Fibroblast of lung (primary cell): ENCODE results near the gene HECTD1. TPM values are rescaled to one million over a fixed set of nuclear protein-coding genes. Genes with fewer than 3 reads are reported as not detected.

Source experiments
- DNase-seq, 2 donors: peaks; one replicate each; pipeline versions ENCODE4 v3.0.0 to v3.0.0-alpha.2; 2010; ENCODE audit warnings: low read depth in 2 of 2
- H2AFZ ChIP-seq: 2 replicates; pipeline ENCODE4 v1.5.1; 2012; ENCODE audit warnings: low read length, control low read depth, inconsistent platforms
- H3K27ac ChIP-seq: 2 replicates; pipeline ENCODE4 v1.5.1; 2011; ENCODE audit warnings: low read length, control low read depth; ENCODE audit not compliant: insufficient read depth
- H3K27me3 ChIP-seq: 2 replicates; pipeline ENCODE4 v1.5.1; 2011; ENCODE audit warnings: mild to moderate bottlenecking, low read length; ENCODE audit not compliant: control insufficient read depth, insufficient read depth
- H3K36me3 ChIP-seq: 2 replicates; pipeline ENCODE4 v1.5.1; 2011; ENCODE audit warnings: low read length; ENCODE audit not compliant: control insufficient read depth, insufficient read depth
- H3K4me1 ChIP-seq: 2 replicates; pipeline ENCODE4 v1.5.1; 2011; ENCODE audit warnings: low read length; ENCODE audit not compliant: control insufficient read depth, insufficient read depth; ENCODE audit errors: extremely low read depth
- H3K4me2 ChIP-seq: 2 replicates; pipeline ENCODE4 v1.5.1; 2011; ENCODE audit warnings: low read length, control low read depth; ENCODE audit not compliant: insufficient read depth; ENCODE audit errors: extremely low read depth
- H3K4me3 ChIP-seq, 4 experiments: fragments of 200-600 bp in 1 of 4; sonication (generic) in 1 of 4; replicated peaks in 1 of 4; 2 replicates each; pipeline ENCODE4 v1.5.1; 2011 to 2016; ENCODE audit warnings: low read length in 4 of 4, low read depth in 3 of 4, mild to moderate bottlenecking in 3 of 4, control low read depth in 2 of 4, inconsistent platforms in 1 of 4, mixed read lengths in 1 of 4; ENCODE audit not compliant: insufficient read depth in 1 of 4; ENCODE audit errors: control extremely low read depth in 1 of 4
- H3K79me2 ChIP-seq: 2 replicates; pipeline ENCODE4 v1.5.1; 2012; ENCODE audit warnings: mild to moderate bottlenecking, low read length, inconsistent platforms; ENCODE audit not compliant: control insufficient read depth, insufficient read depth
- H3K9ac ChIP-seq: 2 replicates; pipeline ENCODE4 v1.5.1; 2011; ENCODE audit warnings: mild to moderate bottlenecking, low read length, control low read depth; ENCODE audit not compliant: insufficient read depth
- H3K9me3 ChIP-seq: 2 replicates; pipeline ENCODE4 v1.5.1; 2012; ENCODE audit warnings: low read depth, low read length; ENCODE audit not compliant: control insufficient read depth, insufficient read depth
- H4K20me1 ChIP-seq: 2 replicates; pipeline ENCODE4 v1.5.1; 2011; ENCODE audit warnings: low read length; ENCODE audit not compliant: control insufficient read depth, insufficient read depth; ENCODE audit errors: extremely low read depth
- CTCF ChIP-seq, 2 donors: IDR thresholded peaks in 1 of 2; conservative IDR thresholded peaks in 1 of 2; 1 replicate in 1 of 2; 2 replicates in 1 of 2; pipeline ENCODE4 v1.5.1; 2011 to 2012; ENCODE audit warnings: low read length in 2 of 2, control low read depth in 1 of 2, inconsistent platforms in 1 of 2, low read depth in 1 of 2, mild to moderate bottlenecking in 1 of 2
- EZH2 ChIP-seq: IDR thresholded peaks from 2 replicates; pipeline ENCODE4 v1.5.1; 2012; ENCODE audit warnings: low read length, control low read depth, mild to moderate bottlenecking; ENCODE audit errors: missing control alignments
- polyA plus RNA-seq, 2 donors: library from polyadenylated mRNA; depleted of rRNA in 1 of 2; stranded (reverse) in 1 of 2; unstranded in 1 of 2; fragments of >200 nt; gene quantifications; 2 replicates each; pipeline ENCODE4 v1.2.1, GENCODE V29; 2011 to 2012; ENCODE audit warnings: missing spikeins in 1 of 2
- total RNA-seq: library from RNA; depleted of rRNA; stranded (reverse); fragments of >200 nt; gene quantifications from 2 replicates; pipeline ENCODE4 v1.2.1, GENCODE V29; 2014

The HECTD1 gene
- total and polyA plus RNA-seq, 2 donors (not counting 1 experiment from before 2014, with no cell fraction given) = 135 to 534 TPM

GRCh38 chr14:31154956-31155355 lies 52.6 kb downstream of the HECTD1 start:
- no peaks in the 10 kb centered on the region for H3K79me2 ChIP-seq
- H2AFZ ChIP-seq = no peak overlapping the region
- H3K27ac ChIP-seq = no peak overlapping the region
- H3K27me3 ChIP-seq = no peaks in the 10 kb centered on the region
- H4K20me1 ChIP-seq = no peaks in the 10 kb centered on the region
- H3K4me1 ChIP-seq = peaks cover 2% of the 10 kb centered on the region
- TF ChIP-seq CTCF (conservative IDR thresholded peaks at IDR 0.05 in 1 of 2, IDR thresholded peaks at IDR 0.05 in 1 of 2; ENCODE audit: low read depth in 1 of 2, low read length in 2 of 2) = no peak
- TF ChIP-seq EZH2 = no peak
- H3K9ac ChIP-seq = no peak overlapping the region
- peaks cover 1% of the 10 kb centered on the region for H3K36me3 ChIP-seq
- no peak overlapping the region for H3K4me2 ChIP-seq
- H3K9me3 ChIP-seq = no peaks in the 10 kb centered on the region
- H3K4me3 ChIP-seq = no peak overlapping the region
- peak; percentile 32 to 35 for DNase-seq

DNA sequence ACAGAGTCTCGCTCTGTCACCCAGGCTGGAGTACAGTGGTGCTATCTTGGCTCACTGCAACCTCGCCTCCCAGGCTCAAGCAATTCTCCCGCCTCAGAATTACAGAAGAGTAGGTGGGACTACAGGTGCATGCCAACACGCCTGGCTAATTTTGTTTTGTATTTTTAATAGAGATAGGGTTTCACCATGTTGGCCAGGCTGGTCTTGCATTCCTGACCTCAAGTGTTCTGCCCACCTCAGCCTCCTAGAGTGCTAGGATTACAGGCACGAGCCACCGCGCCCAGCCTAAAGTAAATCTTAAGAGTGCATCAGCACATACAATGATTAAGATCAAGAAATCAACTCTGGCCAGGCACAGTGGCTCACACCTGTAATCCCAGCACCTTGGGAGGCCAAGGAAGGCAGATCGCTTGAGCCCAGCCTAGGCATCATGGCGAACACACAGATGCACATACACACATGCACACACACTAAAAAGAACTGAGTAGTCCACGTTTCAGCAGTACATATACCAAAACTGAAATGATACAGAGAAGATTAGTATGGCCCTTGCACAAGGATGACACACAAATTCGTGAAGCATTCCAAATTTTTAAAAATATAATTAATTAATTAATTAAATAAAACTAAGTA lies 65.0 kb downstream of the HECTD1 start:
- no peaks in the 10 kb centered on the region for H3K4me1 ChIP-seq
- H3K4me2 ChIP-seq = no peak overlapping the region
- H4K20me1 ChIP-seq = no peaks in the 10 kb centered on the region

DNA sequence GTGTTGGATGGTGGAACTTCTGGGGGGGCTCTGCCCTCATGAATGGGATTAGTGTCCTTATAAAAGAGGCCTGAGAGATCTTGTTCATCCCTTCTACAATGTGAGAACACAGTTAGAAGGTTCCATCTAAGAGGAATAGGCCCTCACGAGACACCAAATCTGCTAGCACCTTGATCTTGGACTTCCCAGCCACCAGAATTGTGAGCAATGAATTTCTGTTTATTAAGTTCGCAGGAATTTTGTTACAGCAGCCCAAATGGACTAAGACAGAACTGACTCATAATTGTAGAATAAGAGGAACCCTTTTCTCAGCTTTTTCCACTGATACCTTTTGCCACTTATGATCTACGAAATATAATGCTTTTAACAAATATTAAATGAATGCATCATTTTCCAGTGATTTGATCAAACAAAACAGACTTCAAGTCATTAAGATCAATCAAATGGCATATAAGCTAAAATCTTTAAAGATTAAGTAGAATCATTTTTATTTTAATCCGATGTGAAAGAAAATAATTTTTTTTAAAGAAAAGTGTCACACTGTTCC lies 68.2 kb downstream of the HECTD1 start:
- no peaks in the 10 kb centered on the region for H3K27me3 ChIP-seq
- DNase-seq = no peak
- no peaks in the 10 kb centered on the region for H3K4me1 ChIP-seq
- H3K79me2 ChIP-seq = no peaks in the 10 kb centered on the region
- no peak overlapping the region for H3K27ac ChIP-seq
- TF ChIP-seq EZH2 = no peak
- no peak for TF ChIP-seq CTCF (conservative IDR thresholded peaks at IDR 0.05 in 1 of 2, IDR thresholded peaks at IDR 0.05 in 1 of 2; ENCODE audit: low read depth in 1 of 2, low read length in 2 of 2)
- H2AFZ ChIP-seq = no peak overlapping the region
- H3K4me2 ChIP-seq = no peak overlapping the region
- no peak overlapping the region for H3K4me3 ChIP-seq
- peaks cover 9% of the 10 kb centered on the region for H3K36me3 ChIP-seq
- H3K9ac ChIP-seq = no peak overlapping the region
- H3K9me3 ChIP-seq = no peaks in the 10 kb centered on the region
- no peaks in the 10 kb centered on the region for H4K20me1 ChIP-seq

More for the DNA sequence above, 65.0 kb downstream of the HECTD1 start:
- Histone ChIP-seq H3K9ac (no peak overlapping the region), H3K27ac (no peak overlapping the region), H3K9me3 (no peaks in the 10 kb centered on the region), H3K4me3 (no peak overlapping the region), H3K79me2 (no peaks in the 10 kb centered on the region), H3K27me3 (no peaks in the 10 kb centered on the region), H3K36me3 (peaks cover 8% of the 10 kb centered on the region), H2AFZ (no peak overlapping the region)
- TF ChIP-seq EZH2 (no peak), CTCF (conservative IDR thresholded peaks at IDR 0.05 in 1 of 2, IDR thresholded peaks at IDR 0.05 in 1 of 2; ENCODE audit: low read depth in 1 of 2, low read length in 2 of 2) (no peak)
- no peak for DNase-seq
